Astrocyte (in vitro differentiated cells and primary cell): ENCODE results near the gene TGM2. TPM values are rescaled to one million over a fixed set of nuclear protein-coding genes. Genes with fewer than 3 reads are reported as not detected.
A peak's percentile ranks its signal among the peaks of the same experiment; 100 is the strongest.

Experiments
- DNase-seq: peaks from one replicate; pipeline ENCODE4 v3.0.0-alpha.2; 2010; ENCODE audit warnings: low read depth
- FAIRE-seq: peaks from 2 replicates; lab custom pipeline; 2011; peaks lifted over from hg19 to GRCh38; lab: Jason Lieb, UNC
- H2AFZ ChIP-seq: 2 replicates; pipeline ENCODE4 v1.6.0; 2012; ENCODE audit warnings: low read depth, low read length, inconsistent platforms
- H3K27ac ChIP-seq: 2 replicates; pipeline ENCODE4 v1.5.1; 2011; ENCODE audit warnings: low read depth, low read length, inconsistent platforms
- H3K27me3 ChIP-seq: 2 replicates; pipeline ENCODE4 v1.6.0; 2011; ENCODE audit warnings: low read length, inconsistent platforms; ENCODE audit not compliant: insufficient read depth
- H3K36me3 ChIP-seq: 2 replicates; pipeline ENCODE4 v1.5.1; 2011; ENCODE audit warnings: low read length, inconsistent platforms; ENCODE audit not compliant: insufficient read depth
- H3K4me1 ChIP-seq: 2 replicates; pipeline ENCODE4 v1.5.1; 2011; ENCODE audit warnings: low read length, inconsistent platforms; ENCODE audit not compliant: insufficient read depth
- H3K4me2 ChIP-seq: 2 replicates; pipeline ENCODE4 v1.6.0; 2012; ENCODE audit warnings: low read length, inconsistent platforms
- H3K4me3 ChIP-seq: 2 replicates; pipeline ENCODE4 v1.5.1; 2011; ENCODE audit warnings: low read depth, mild to moderate bottlenecking, low read length, inconsistent platforms; ENCODE audit not compliant: insufficient read depth
- H3K79me2 ChIP-seq: 2 replicates; pipeline ENCODE4 v1.6.0; 2012; ENCODE audit warnings: mild to moderate bottlenecking, low read length, inconsistent platforms; ENCODE audit not compliant: insufficient read depth
- H3K9ac ChIP-seq: 2 replicates; pipeline ENCODE4 v1.6.0; 2012; ENCODE audit warnings: mild to moderate bottlenecking, low read length, inconsistent platforms
- H3K9me3 ChIP-seq: 2 replicates; pipeline ENCODE4 v1.5.1; 2012; ENCODE audit warnings: low read depth, mild to moderate bottlenecking, low read length, inconsistent platforms; ENCODE audit not compliant: insufficient read depth
- H4K20me1 ChIP-seq: 2 replicates; pipeline ENCODE4 v1.6.0; 2012; ENCODE audit warnings: low read length, inconsistent platforms; ENCODE audit not compliant: insufficient read depth
- H3K27ac Mint-ChIP-seq: one replicate; pipeline ENCODE4 v1.8.0; 2021; ENCODE audit warnings: mild to moderate bottlenecking, mixed read lengths; ENCODE audit not compliant: unreplicated experiment
- H3K27me3 Mint-ChIP-seq: one replicate; pipeline ENCODE4 v1.8.0; 2021; ENCODE audit warnings: low read depth, mixed read lengths; ENCODE audit not compliant: unreplicated experiment
- H3K36me3 Mint-ChIP-seq: one replicate; pipeline ENCODE4 v1.8.0; 2021; ENCODE audit warnings: low read depth, mixed read lengths; ENCODE audit not compliant: unreplicated experiment
- H3K4me1 Mint-ChIP-seq: one replicate; pipeline ENCODE4 v1.8.0; 2021; ENCODE audit warnings: low read depth, mixed read lengths; ENCODE audit not compliant: unreplicated experiment
- H3K4me3 Mint-ChIP-seq: one replicate; pipeline ENCODE4 v1.8.0; 2021; ENCODE audit warnings: mild to moderate bottlenecking, moderate library complexity, mixed read lengths; ENCODE audit not compliant: unreplicated experiment
- H3K9me3 Mint-ChIP-seq: one replicate; pipeline ENCODE4 v1.8.0; 2021; ENCODE audit warnings: mild to moderate bottlenecking, mixed read lengths; ENCODE audit not compliant: unreplicated experiment
- EZH2 ChIP-seq: IDR thresholded peaks from 2 replicates; pipeline ENCODE4 v1.6.1; 2012; ENCODE audit warnings: mild to moderate bottlenecking, low read length, inconsistent platforms; ENCODE audit not compliant: insufficient read depth
- total RNA-seq: library from RNA; stranded (reverse); gene quantifications from 2 replicates; pipeline ENCODE4 v1.2.1, GENCODE V29; 2021
- TF ChIP-seq, protein P1 (sequence below): IDR thresholded peaks from 2 replicates; pipeline ENCODE4 v1.5.1; 2011; ENCODE audit warnings: low read depth, mild to moderate bottlenecking, inconsistent platforms, low read length, moderate library complexity; ENCODE audit not compliant: insufficient read depth

The TGM2 gene
- total RNA-seq, 1 donor from 2014 or later: 98.9 TPM

DNA sequence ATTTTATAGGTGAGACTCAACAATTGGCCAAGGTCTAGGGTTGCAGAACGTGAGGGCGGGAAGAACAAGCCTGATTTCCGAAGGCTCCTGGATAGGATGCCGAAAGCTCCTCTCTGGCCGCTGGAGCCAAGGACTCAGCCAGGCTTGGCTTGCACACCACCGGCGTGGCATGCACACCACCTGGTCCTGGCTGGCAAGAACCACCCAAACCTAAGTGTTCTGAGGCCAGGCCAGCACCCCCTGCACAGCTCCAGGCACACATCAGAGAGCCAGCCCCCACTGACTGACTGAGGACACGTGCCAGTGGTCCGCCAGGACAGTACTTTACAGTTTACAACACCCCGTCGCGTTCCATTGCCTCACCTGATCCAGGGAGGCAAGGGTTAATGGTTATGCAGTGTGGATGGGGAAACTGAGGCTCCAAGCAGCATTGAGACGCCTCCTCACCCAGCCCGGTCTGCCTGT, 414 bp downstream of the TGM2 start:
- Histone ChIP-seq H3K4me3 (peak overlapping the region; percentile 56), H3K79me2 (peaks cover 51% of the 10 kb centered on the region), H2AFZ (peak overlapping the region; percentile 16), H3K4me2 (peak overlapping the region; percentile 89), H3K27me3 (no peaks in the 10 kb centered on the region), H3K27ac (peak overlapping the region; percentile 3), H3K4me1 (peaks cover 43% of the 10 kb centered on the region), H3K9ac (peak overlapping the region; percentile 71), H3K36me3 (peaks cover 14% of the 10 kb centered on the region), H3K9me3 (no peaks in the 10 kb centered on the region), H4K20me1 (peaks cover 13% of the 10 kb centered on the region)
- Mint-ChIP-seq H3K4me1 (peaks cover 22% of the 10 kb centered on the region), H3K27ac (no peak overlapping the region), H3K27me3 (no peaks in the 10 kb centered on the region), H3K9me3 (no peaks in the 10 kb centered on the region), H3K4me3 (peak overlapping the region; percentile 67), H3K36me3 (no peaks in the 10 kb centered on the region)
- no peak for TF ChIP-seq EZH2
- TF ChIP-seq, protein P1, sequence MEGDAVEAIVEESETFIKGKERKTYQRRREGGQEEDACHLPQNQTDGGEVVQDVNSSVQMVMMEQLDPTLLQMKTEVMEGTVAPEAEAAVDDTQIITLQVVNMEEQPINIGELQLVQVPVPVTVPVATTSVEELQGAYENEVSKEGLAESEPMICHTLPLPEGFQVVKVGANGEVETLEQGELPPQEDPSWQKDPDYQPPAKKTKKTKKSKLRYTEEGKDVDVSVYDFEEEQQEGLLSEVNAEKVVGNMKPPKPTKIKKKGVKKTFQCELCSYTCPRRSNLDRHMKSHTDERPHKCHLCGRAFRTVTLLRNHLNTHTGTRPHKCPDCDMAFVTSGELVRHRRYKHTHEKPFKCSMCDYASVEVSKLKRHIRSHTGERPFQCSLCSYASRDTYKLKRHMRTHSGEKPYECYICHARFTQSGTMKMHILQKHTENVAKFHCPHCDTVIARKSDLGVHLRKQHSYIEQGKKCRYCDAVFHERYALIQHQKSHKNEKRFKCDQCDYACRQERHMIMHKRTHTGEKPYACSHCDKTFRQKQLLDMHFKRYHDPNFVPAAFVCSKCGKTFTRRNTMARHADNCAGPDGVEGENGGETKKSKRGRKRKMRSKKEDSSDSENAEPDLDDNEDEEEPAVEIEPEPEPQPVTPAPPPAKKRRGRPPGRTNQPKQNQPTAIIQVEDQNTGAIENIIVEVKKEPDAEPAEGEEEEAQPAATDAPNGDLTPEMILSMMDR: no peak
- no peak for FAIRE-seq
- no peak for DNase-seq

DNA sequence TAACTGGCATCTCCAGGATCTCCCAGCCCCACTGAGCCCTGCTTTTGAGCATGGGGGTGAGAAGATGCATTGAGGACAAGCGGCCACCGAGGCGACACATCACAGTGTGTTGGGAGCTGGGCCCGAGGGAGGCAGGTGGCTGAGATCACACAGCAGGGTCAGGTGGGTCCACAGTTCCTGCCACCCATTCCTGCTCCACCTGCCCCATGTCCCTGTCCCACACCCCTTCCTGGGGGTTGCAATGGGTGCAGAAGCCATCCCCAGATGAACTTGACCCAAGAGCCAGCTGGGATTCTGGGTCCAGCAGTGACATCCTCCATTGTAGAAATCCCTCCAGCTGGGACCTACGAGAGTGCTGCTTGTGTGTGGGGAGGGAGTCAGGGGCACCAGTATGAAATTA, 1.0 kb downstream of the TGM2 start:
- no peak overlapping the region for H2AFZ ChIP-seq
- H4K20me1 ChIP-seq: peaks cover 13% of the 10 kb centered on the region
- no peak overlapping the region for H3K27ac Mint-ChIP-seq
- no peak for DNase-seq
- FAIRE-seq: no peak
- peak overlapping the region; percentile 56 for H3K4me3 ChIP-seq
- H3K79me2 ChIP-seq: peaks cover 51% of the 10 kb centered on the region
- H3K9ac ChIP-seq: peak overlapping the region; percentile 71
- no peak overlapping the region for H3K27ac ChIP-seq
- H3K9me3 Mint-ChIP-seq: no peaks in the 10 kb centered on the region
- H3K4me1 Mint-ChIP-seq: peaks cover 22% of the 10 kb centered on the region
- peaks cover 3% of the 10 kb centered on the region for H3K36me3 Mint-ChIP-seq
- peak overlapping the region; percentile 89 for H3K4me2 ChIP-seq
- H3K36me3 ChIP-seq: peaks cover 17% of the 10 kb centered on the region
- H3K4me1 ChIP-seq: peaks cover 43% of the 10 kb centered on the region
- TF ChIP-seq, protein P1: no peak
- no peak for TF ChIP-seq EZH2
- H3K27me3 ChIP-seq: no peaks in the 10 kb centered on the region
- no peak overlapping the region for H3K4me3 Mint-ChIP-seq
- no peaks in the 10 kb centered on the region for H3K9me3 ChIP-seq
- H3K27me3 Mint-ChIP-seq: no peaks in the 10 kb centered on the region
